22Rv1 (cell line): ENCODE data around the gene STUB1.

ENCODE experiments used
- ZFX ChIP-seq: fragments of 450-650 bp; IDR thresholded peaks from 2 replicates; pipeline ENCODE4 v1.6.1; 2017; ENCODE audit warnings: antibody characterized with exemption, borderline replicate concordance
- TF ChIP-seq, protein P1 (sequence below): fragments of 450-650 bp; IDR thresholded peaks from 2 replicates; pipeline ENCODE4 v1.5.1; 2017; ENCODE audit warnings: mild to moderate bottlenecking

DNA sequence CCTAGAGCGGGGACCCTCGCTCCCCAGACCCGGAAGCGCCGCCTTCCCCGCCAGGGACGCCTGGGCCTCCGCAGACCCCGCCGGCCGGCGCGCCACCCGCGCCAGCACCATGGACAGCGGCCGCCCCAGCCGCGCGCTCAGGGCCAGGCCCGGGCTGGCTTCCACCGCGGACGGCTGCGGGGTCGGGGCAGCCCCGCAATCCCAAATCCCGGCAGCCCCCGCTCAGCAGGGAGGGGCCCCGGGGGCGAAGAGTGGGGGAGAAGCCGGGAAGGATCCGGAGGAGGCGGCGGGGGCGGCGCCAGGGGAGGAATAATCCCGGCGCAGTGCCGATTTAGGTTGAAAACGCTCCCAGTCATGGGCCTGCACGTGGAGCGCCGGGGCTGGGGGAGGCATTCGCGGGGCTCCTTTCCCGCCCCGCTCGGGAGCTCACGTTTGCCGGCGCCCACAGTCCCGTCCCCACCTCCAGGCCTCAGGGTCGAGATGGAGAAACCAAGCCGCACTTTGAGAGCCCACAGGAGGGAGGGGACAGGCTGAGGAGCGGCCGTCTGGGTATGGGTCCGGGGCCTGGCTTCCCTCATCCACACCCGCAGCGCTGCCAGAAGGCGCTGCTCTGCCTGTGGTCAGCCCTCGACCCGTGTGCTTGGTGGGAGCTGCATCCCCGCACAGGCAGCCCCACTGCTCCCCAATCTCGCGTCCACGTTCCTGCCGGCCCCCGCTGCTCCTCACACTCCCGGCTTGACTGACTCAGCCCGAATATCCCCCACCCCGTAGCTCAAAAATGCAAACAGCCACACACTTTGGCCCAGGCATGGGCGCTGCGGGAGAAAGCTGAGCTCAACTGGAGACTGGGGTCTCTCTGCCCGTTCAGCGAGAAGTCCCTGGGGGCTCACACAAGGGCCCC, 20.7 kb downstream of the STUB1 start:
- TF ChIP-seq, protein P1, sequence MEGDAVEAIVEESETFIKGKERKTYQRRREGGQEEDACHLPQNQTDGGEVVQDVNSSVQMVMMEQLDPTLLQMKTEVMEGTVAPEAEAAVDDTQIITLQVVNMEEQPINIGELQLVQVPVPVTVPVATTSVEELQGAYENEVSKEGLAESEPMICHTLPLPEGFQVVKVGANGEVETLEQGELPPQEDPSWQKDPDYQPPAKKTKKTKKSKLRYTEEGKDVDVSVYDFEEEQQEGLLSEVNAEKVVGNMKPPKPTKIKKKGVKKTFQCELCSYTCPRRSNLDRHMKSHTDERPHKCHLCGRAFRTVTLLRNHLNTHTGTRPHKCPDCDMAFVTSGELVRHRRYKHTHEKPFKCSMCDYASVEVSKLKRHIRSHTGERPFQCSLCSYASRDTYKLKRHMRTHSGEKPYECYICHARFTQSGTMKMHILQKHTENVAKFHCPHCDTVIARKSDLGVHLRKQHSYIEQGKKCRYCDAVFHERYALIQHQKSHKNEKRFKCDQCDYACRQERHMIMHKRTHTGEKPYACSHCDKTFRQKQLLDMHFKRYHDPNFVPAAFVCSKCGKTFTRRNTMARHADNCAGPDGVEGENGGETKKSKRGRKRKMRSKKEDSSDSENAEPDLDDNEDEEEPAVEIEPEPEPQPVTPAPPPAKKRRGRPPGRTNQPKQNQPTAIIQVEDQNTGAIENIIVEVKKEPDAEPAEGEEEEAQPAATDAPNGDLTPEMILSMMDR: no peak
- TF ChIP-seq ZFX: no peak
